SK-N-MC (cell line): ENCODE results near the gene CREB3L4.

Source experiments
- EZH2 ChIP-seq: fragments of 200-600 bp; sonication (generic); IDR thresholded peaks from one replicate; pipeline ENCODE4 v1.6.1; 2017; ENCODE audit warnings: antibody characterized with exemption
- POLR2AphosphoS5 ChIP-seq: IDR thresholded peaks from 2 replicates; pipeline ENCODE4 v1.6.1; 2012; ENCODE audit warnings: mild to moderate bottlenecking, low read depth, low read length, borderline replicate concordance

GRCh38 chr1:153956997-153957715, 10.5 kb upstream of the CREB3L4 start:
- TF ChIP-seq POLR2AphosphoS5: no peak
- no peak for TF ChIP-seq EZH2
